Cardiac septum (tissue), 1 donor: ENCODE measurements around the gene ERVFRD-1. TPM values are rescaled to one million over a fixed set of nuclear protein-coding genes. Genes with fewer than 3 reads are reported as not detected.
"Not testable (repeated sequence)": the region's sequence is repeated elsewhere in the genome, so short reads cannot be mapped to it uniquely, and the experiment has no call there.

Source experiments
- DNase-seq: peaks from one replicate; pipeline ENCODE4 v3.0.0-alpha.2; 2020; ENCODE audit warnings: low spot score
- intact Hi-C: fragments of 100-400 bp; cut with DNase I; formaldehyde crosslinking; loops from one replicate; pipeline ENCODE4 v1.14.0; 2022
- total RNA-seq: library from RNA; stranded (reverse); fragmentation: NEBNext Ultra II Directional; extraction: Animal tissue kit (Norgen Biotek cat#: 25700); gene quantifications from one replicate; pipeline ENCODE4 v1.2.1, GENCODE V29; 2021
- donor health status: DM: no; HTN: no; CAD: no.

Gene ERVFRD-1
- total RNA-seq, 1 donor from 2014 or later = not detected

GRCh38 chr6:11130605-11131004, 19.1 kb upstream of the ERVFRD-1 start:
- intact Hi-C loops = no loop called here
- no peak for DNase-seq

GRCh38 chr6:11129908-11130565, 18.5 kb upstream of the ERVFRD-1 start:
- no peak for DNase-seq
- intact Hi-C loops = no loop called here

GRCh38 chr6:11128608-11129007, 17.1 kb upstream of the ERVFRD-1 start:
- no peak for DNase-seq
- intact Hi-C loops = no loop called here

GRCh38 chr6:11126876-11127275, 15.4 kb upstream of the ERVFRD-1 start:
- no peak for DNase-seq
- intact Hi-C loops = no loop called here

- intact Hi-C loops = no loop called here
- no peak for DNase-seq
Observed at GRCh38 chr6:11123978-11124377, 12.5 kb upstream of the ERVFRD-1 start.

GRCh38 chr6:11122380-11122779, 10.9 kb upstream of the ERVFRD-1 start:
- DNase-seq = no peak
- intact Hi-C loops = no loop called here

GRCh38 chr6:11121851-11122250, 10.3 kb upstream of the ERVFRD-1 start:
- intact Hi-C loops = no loop called here
- no peak for DNase-seq

GRCh38 chr6:11120271-11121005, 8.9 kb upstream of the ERVFRD-1 start:
- intact Hi-C loops = no loop called here
- no peak for DNase-seq

GRCh38 chr6:11115808-11116536, 4.4 kb upstream of the ERVFRD-1 start:
- DNase-seq, intact Hi-C loops: not testable (repeated sequence)

GRCh38 chr6:11113038-11113437, 1.5 kb upstream of the ERVFRD-1 start:
- intact Hi-C loops = no loop called here
- DNase-seq = no peak

- intact Hi-C loops = no loop called here
- no peak for DNase-seq
Observed at GRCh38 chr6:11111769-11112437, 378 bp upstream of the ERVFRD-1 start.

GRCh38 chr6:11108726-11109125, 2.8 kb downstream of the ERVFRD-1 start:
- no peak for DNase-seq
- intact Hi-C loops = no loop called here

GRCh38 chr6:11103065-11103464, 8.5 kb downstream of the ERVFRD-1 start:
- no peak for DNase-seq
- intact Hi-C loops = no loop called here

- intact Hi-C loops = no loop called here
- no peak for DNase-seq
Observed at GRCh38 chr6:11101417-11101816, 10.1 kb downstream of the ERVFRD-1 start.

GRCh38 chr6:11098004-11098403, 13.5 kb downstream of the ERVFRD-1 start:
- DNase-seq = no peak
- intact Hi-C loops = no loop called here

GRCh38 chr6:11097476-11097875, 14.0 kb downstream of the ERVFRD-1 start:
- intact Hi-C loops = no loop called here
- no peak for DNase-seq

GRCh38 chr6:11096109-11096508, 15.4 kb downstream of the ERVFRD-1 start:
- intact Hi-C loops = no loop called here
- DNase-seq = no peak

GRCh38 chr6:11094941-11095340, 16.6 kb downstream of the ERVFRD-1 start:
- DNase-seq = no peak
- intact Hi-C loops = no loop called here

- intact Hi-C loops = no loop called here
- no peak for DNase-seq
Observed at GRCh38 chr6:11094411-11094851, 17.1 kb downstream of the ERVFRD-1 start.
